Measurements from ENCODE around the gene SRPK2. TPM values are rescaled to one million over a fixed set of nuclear protein-coding genes. Genes with fewer than 3 reads are reported as not detected.

Gene SRPK2
- polyA plus RNA-seq, 1 of the 3 experiments (the other 2 are of a cell fraction), result 15.4 TPM

DNA sequence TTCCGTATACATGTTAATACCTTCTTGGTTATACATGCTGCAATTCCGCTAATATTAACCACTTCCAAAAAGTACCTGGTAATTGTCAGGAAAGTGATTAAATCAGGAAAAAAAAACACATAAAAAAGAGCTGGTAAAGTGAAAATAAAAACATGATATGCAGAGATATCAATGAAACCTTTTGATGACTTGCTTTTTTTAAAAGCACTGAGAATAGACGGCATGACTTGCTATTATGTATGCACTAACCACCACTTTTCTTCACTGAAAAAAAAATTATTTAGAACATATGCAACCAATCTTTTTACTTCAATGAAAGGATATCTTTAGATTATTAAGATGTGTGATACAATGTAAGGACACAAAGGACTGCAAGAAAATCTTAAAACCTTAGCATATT, 211.7 kb downstream of the SRPK2 start:
- peaks cover 77% of the 10 kb centered on the region for H3K79me2 ChIP-seq (ENCODE audit: insufficient read depth)

More for the DNA sequence above, 211.7 kb downstream of the SRPK2 start:
- Histone ChIP-seq H3K4me2 (no peak overlapping the region), H3K27ac (ENCODE audit: low read depth in 2 of 2, low read length in 1 of 2) (no peak overlapping the region), H3K27me3 (ENCODE audit: insufficient read depth) (no peaks in the 10 kb centered on the region), H3F3A (replicated peaks; ENCODE audit: insufficient read depth) (no peaks in the 10 kb centered on the region), H3K9me2 (no peaks in the 10 kb centered on the region), H3K36me3 (replicated peaks in 1 of 2; ENCODE audit: control insufficient read depth in 1 of 2, insufficient read depth in 2 of 2, low read length in 1 of 2) (peaks cover 0 to 2% of the 10 kb centered on the region in 2 experiments), H3K9me3 (no peaks in the 10 kb centered on the region), H2AFZ (ENCODE audit: low read depth) (no peak overlapping the region), H3K4me1 (ENCODE audit: control insufficient read depth in 1 of 2, insufficient read depth in 2 of 2, low read depth in 1 of 2, low read length in 1 of 2) (peaks cover 0 to 2% of the 10 kb centered on the region in 2 experiments; a peak in 2 of 4 replicates), H3K4me3 (ENCODE audit: low read depth in 2 of 2, low read length in 1 of 2) (no peak overlapping the region), H3K9ac (no peak overlapping the region), H4K20me1 (ENCODE audit: insufficient read depth) (peaks cover 33% of the 10 kb centered on the region)
- ChIA-PET POLR2A (no interaction called here), CTCF (interaction anchor here (0.6 kb wide), 1 partner anchor 68 kb away, joined by 3 read pairs; no protein-coding TSS in a partner anchor)
- TF ChIP-seq, protein P1, sequence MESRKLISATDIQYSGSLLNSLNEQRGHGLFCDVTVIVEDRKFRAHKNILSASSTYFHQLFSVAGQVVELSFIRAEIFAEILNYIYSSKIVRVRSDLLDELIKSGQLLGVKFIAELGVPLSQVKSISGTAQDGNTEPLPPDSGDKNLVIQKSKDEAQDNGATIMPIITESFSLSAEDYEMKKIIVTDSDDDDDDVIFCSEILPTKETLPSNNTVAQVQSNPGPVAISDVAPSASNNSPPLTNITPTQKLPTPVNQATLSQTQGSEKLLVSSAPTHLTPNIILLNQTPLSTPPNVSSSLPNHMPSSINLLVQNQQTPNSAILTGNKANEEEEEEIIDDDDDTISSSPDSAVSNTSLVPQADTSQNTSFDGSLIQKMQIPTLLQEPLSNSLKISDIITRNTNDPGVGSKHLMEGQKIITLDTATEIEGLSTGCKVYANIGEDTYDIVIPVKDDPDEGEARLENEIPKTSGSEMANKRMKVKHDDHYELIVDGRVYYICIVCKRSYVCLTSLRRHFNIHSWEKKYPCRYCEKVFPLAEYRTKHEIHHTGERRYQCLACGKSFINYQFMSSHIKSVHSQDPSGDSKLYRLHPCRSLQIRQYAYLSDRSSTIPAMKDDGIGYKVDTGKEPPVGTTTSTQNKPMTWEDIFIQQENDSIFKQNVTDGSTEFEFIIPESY (IDR thresholded peaks at IDR 0.05; ENCODE audit: borderline replicate concordance, low read depth), result no peak
- TF ChIP-seq JUND (IDR thresholded peaks at IDR 0.05) (no peak), RCOR1 (IDR thresholded peaks at IDR 0.05; ENCODE audit: low read length) (no peak), YY1 (IDR thresholded peaks at IDR 0.05; ENCODE audit: low read depth) (no peak), EP300 (IDR thresholded peaks at IDR 0.05; ENCODE audit: borderline replicate concordance in 1 of 2, low read depth in 1 of 2, low read length in 1 of 2) (no peak), GATA2 (CRISPR knock-in tag; IDR thresholded peaks at IDR 0.05) (no peak), TEAD4 (IDR thresholded peaks at IDR 0.05; ENCODE audit: borderline replicate concordance, insufficient read depth) (no peak), POLR2AphosphoS5 (IDR thresholded peaks at IDR 0.05; ENCODE audit: low read depth, low read length) (no peak), TAF1 (IDR thresholded peaks at IDR 0.05; ENCODE audit: borderline replicate concordance, low read depth, low read length) (no peak), FOXJ3 (CRISPR knock-in tag; IDR thresholded peaks at IDR 0.05) (no peak), NRF1 (IDR thresholded peaks at IDR 0.05; ENCODE audit: low read depth, low read length) (no peak), EZH2phosphoT487 (IDR thresholded peaks at IDR 0.05; ENCODE audit: borderline replicate concordance, low read depth) (no peak), NFIC (IDR thresholded peaks at IDR 0.05; ENCODE audit: borderline replicate concordance) (no peak), MEF2A (IDR thresholded peaks at IDR 0.05; ENCODE audit: borderline replicate concordance, low read depth) (no peak)
- TF ChIP-seq, protein P2, sequence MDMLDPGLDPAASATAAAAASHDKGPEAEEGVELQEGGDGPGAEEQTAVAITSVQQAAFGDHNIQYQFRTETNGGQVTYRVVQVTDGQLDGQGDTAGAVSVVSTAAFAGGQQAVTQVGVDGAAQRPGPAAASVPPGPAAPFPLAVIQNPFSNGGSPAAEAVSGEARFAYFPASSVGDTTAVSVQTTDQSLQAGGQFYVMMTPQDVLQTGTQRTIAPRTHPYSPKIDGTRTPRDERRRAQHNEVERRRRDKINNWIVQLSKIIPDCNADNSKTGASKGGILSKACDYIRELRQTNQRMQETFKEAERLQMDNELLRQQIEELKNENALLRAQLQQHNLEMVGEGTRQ (IDR thresholded peaks at IDR 0.05; ENCODE audit: borderline replicate concordance, low read depth, low read length), result no peak
- TF ChIP-seq, protein P3, sequence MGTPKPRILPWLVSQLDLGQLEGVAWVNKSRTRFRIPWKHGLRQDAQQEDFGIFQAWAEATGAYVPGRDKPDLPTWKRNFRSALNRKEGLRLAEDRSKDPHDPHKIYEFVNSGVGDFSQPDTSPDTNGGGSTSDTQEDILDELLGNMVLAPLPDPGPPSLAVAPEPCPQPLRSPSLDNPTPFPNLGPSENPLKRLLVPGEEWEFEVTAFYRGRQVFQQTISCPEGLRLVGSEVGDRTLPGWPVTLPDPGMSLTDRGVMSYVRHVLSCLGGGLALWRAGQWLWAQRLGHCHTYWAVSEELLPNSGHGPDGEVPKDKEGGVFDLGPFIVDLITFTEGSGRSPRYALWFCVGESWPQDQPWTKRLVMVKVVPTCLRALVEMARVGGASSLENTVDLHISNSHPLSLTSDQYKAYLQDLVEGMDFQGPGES (IDR thresholded peaks at IDR 0.05; ENCODE audit: low read depth, low read length), result no peak
- TF ChIP-seq, protein P4, sequence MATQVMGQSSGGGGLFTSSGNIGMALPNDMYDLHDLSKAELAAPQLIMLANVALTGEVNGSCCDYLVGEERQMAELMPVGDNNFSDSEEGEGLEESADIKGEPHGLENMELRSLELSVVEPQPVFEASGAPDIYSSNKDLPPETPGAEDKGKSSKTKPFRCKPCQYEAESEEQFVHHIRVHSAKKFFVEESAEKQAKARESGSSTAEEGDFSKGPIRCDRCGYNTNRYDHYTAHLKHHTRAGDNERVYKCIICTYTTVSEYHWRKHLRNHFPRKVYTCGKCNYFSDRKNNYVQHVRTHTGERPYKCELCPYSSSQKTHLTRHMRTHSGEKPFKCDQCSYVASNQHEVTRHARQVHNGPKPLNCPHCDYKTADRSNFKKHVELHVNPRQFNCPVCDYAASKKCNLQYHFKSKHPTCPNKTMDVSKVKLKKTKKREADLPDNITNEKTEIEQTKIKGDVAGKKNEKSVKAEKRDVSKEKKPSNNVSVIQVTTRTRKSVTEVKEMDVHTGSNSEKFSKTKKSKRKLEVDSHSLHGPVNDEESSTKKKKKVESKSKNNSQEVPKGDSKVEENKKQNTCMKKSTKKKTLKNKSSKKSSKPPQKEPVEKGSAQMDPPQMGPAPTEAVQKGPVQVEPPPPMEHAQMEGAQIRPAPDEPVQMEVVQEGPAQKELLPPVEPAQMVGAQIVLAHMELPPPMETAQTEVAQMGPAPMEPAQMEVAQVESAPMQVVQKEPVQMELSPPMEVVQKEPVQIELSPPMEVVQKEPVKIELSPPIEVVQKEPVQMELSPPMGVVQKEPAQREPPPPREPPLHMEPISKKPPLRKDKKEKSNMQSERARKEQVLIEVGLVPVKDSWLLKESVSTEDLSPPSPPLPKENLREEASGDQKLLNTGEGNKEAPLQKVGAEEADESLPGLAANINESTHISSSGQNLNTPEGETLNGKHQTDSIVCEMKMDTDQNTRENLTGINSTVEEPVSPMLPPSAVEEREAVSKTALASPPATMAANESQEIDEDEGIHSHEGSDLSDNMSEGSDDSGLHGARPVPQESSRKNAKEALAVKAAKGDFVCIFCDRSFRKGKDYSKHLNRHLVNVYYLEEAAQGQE (IDR thresholded peaks at IDR 0.05; ENCODE audit: low read depth, low read length), result no peak
- WGBS (ENCODE audit: low lambda C conversion rate), result 96% methylated on average over 3 of the region's 3 CpGs
- no peak for DNase-seq

All from SK-N-SH (cell line).